ENCODE measurements around the gene LGI2. TPM values are rescaled to one million over a fixed set of nuclear protein-coding genes. Genes with fewer than 3 reads are reported as not detected.

Gene LGI2
- total RNA-seq, 2 donors from 2014 or later, result 3.7 to 4.0 TPM

DNA sequence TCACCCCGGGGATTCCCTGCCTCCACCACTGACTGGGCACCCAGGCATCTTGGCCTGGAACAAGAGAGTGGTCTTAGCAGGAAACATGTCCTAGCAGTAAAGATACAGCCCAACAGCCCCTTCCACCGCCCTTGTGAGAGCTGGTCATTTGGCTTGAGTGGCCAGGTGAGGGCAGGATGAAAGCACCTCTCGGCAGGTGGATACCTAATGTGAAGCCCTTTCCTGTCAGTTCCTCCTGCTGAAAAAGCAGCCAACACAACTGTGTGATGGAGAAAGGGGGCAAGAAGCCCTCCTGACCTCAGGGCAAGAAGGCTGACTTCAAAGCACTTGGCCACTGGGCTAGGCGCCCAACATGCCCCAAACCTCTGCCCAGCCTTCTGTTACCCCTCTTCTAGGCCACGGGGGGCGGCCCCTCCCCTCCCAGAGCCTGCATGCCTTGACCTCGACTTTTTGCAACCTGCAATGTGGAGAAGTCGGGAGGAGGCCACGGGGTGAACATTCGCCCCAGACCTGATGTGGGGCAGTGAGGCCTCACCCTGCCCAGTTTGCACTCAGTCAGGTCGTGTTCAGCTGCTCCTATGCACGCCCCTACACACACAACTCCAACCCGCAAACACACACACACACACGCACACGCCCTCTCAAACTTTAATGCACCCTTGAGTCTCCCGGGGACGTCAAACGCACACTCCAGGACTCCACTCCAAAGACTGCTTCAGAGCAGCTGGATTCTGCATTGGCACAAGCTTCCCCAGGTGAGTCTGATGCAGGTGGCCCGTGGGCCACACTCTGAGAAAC lies 1.1 kb downstream of the LGI2 start:
- no peaks in the 10 kb centered on the region for H3K36me3 ChIP-seq
- H3K4me1 ChIP-seq (ENCODE audit: control insufficient read depth in 1 of 2, low read depth in 2 of 2), result peaks cover 4 to 22% of the 10 kb centered on the region in 2 donors
- no peaks in the 10 kb centered on the region for H3K27me3 ChIP-seq (replicated peaks; ENCODE audit: insufficient read depth)
- H3K4me3 ChIP-seq, result peak overlapping the region; percentile 74
- TF ChIP-seq, protein P1, sequence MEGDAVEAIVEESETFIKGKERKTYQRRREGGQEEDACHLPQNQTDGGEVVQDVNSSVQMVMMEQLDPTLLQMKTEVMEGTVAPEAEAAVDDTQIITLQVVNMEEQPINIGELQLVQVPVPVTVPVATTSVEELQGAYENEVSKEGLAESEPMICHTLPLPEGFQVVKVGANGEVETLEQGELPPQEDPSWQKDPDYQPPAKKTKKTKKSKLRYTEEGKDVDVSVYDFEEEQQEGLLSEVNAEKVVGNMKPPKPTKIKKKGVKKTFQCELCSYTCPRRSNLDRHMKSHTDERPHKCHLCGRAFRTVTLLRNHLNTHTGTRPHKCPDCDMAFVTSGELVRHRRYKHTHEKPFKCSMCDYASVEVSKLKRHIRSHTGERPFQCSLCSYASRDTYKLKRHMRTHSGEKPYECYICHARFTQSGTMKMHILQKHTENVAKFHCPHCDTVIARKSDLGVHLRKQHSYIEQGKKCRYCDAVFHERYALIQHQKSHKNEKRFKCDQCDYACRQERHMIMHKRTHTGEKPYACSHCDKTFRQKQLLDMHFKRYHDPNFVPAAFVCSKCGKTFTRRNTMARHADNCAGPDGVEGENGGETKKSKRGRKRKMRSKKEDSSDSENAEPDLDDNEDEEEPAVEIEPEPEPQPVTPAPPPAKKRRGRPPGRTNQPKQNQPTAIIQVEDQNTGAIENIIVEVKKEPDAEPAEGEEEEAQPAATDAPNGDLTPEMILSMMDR (IDR thresholded peaks at IDR 0.05), result no peak
- H3K9me3 ChIP-seq, result no peaks in the 10 kb centered on the region
- H3K27ac ChIP-seq, result no peak overlapping the region
- DNase-seq (ENCODE audit: low spot score) (no peak), ATAC-seq (ENCODE audit: insufficient number of reproducible peaks, low FRiP score, low read depth) (no peak)

DNA sequence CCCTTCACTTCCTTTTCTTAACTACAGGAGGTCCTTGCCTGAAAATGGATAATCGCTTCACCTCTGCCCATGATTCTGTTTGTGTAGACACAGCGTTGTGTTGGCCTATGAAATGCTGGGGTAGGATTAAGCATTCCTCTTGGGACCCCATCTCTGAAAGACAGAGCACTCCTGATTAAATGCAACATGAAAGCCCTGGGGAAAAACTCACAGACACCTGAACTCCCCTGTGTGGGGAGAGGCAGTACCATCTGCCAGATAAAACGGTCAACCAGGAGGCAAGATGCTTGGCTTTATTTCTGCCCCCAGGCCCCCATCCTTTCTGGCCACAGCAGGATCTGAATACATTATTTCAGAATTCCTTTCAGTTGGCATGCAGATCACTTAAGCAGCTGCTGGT lies 1.9 kb downstream of the LGI2 start:
- H3K9me3 ChIP-seq, result no peaks in the 10 kb centered on the region
- H3K36me3 ChIP-seq, result no peaks in the 10 kb centered on the region
- DNase-seq (ENCODE audit: low spot score), result no peak
- H3K27me3 ChIP-seq (replicated peaks; ENCODE audit: insufficient read depth), result no peaks in the 10 kb centered on the region
- no peak overlapping the region for H3K27ac ChIP-seq
- ATAC-seq (ENCODE audit: insufficient number of reproducible peaks, low FRiP score, low read depth), result no peak
- TF ChIP-seq, protein P1 (IDR thresholded peaks at IDR 0.05), result no peak
- H3K4me3 ChIP-seq, result no peak overlapping the region
- H3K4me1 ChIP-seq (ENCODE audit: control insufficient read depth in 1 of 2, low read depth in 2 of 2), result peaks cover 4 to 22% of the 10 kb centered on the region in 2 donors

DNA sequence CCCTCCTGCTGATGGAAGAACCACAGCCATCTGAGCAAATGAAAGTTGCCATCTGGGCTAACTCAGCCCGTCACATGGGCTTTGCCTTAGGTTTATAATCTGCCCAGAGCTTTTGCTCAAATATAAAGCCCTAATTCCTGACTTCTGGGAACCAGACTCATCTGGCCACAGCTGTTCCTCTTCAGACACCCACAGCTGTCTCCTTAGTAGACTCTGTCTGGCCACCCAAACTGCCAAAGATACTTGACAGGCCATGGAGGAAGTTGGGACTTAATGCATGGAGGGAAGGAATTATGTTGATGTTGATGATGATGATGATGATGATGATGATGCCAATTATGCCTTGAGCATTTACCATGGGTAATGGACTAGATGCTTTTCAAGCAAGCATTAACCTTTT lies 8.0 kb downstream of the LGI2 start:
- no peak for ATAC-seq (ENCODE audit: insufficient number of reproducible peaks, low FRiP score, low read depth)
- H3K4me1 ChIP-seq (ENCODE audit: control insufficient read depth in 1 of 2, low read depth in 2 of 2), result no peaks in the 10 kb centered on the region
- TF ChIP-seq, protein P1 (IDR thresholded peaks at IDR 0.05), result no peak
- H3K36me3 ChIP-seq, result no peaks in the 10 kb centered on the region
- no peaks in the 10 kb centered on the region for H3K9me3 ChIP-seq
- no peaks in the 10 kb centered on the region for H3K27me3 ChIP-seq (replicated peaks; ENCODE audit: insufficient read depth)
- no peak overlapping the region for H3K4me3 ChIP-seq
- H3K27ac ChIP-seq, result no peak overlapping the region
- no peak for DNase-seq (ENCODE audit: low spot score)

DNA sequence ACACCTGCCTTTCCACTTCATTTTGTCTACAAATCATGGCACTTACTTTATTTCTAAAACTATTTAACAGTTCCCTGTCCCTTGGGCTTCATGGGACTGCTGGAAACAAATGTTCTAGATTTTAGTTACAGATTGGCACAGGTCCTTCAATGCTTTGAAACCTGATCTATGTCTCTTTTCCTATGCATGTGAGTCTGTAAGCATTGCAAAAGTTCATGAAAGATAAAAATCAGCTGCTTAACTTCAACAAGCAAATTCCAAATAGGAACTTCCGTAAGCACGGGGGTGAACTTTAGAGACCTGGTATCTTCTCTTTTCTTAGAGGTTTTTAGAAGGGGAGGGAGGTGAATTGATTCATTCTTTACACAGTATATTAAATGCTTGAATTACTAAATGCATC lies 9.5 kb downstream of the LGI2 start:
- H3K9me3 ChIP-seq, result no peaks in the 10 kb centered on the region
- H3K27me3 ChIP-seq (replicated peaks; ENCODE audit: insufficient read depth), result no peaks in the 10 kb centered on the region
- TF ChIP-seq, protein P1 (IDR thresholded peaks at IDR 0.05), result no peak
- no peak for ATAC-seq (ENCODE audit: insufficient number of reproducible peaks, low FRiP score, low read depth)
- DNase-seq (ENCODE audit: low spot score), result no peak
- H3K4me3 ChIP-seq, result no peak overlapping the region
- H3K36me3 ChIP-seq, result no peaks in the 10 kb centered on the region
- H3K27ac ChIP-seq, result no peak overlapping the region
- H3K4me1 ChIP-seq (ENCODE audit: control insufficient read depth in 1 of 2, low read depth in 2 of 2), result no peaks in the 10 kb centered on the region

DNA sequence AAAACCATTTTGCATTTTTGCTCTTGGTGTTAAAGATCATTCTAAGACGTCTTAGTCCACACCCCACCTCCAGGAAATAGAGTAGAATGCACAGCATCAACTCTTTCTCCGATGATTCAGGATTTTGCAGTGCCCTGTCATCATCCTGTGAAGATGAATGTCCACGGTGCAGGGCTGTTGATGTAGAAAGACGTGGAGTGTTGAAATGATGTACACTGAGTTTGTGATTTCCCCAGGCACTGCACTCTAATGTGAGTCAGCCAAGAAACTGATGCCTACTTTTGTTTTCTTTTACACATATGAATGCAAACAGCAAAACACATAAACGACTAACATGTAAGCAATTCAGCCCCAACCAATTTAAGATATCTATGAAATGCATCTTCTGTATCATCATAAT lies 10.5 kb downstream of the LGI2 start:
- no peak overlapping the region for H3K4me3 ChIP-seq
- no peak overlapping the region for H3K27ac ChIP-seq
- no peaks in the 10 kb centered on the region for H3K36me3 ChIP-seq
- no peaks in the 10 kb centered on the region for H3K27me3 ChIP-seq (replicated peaks; ENCODE audit: insufficient read depth)
- DNase-seq (ENCODE audit: low spot score) (no peak), ATAC-seq (ENCODE audit: insufficient number of reproducible peaks, low FRiP score, low read depth) (no peak)
- H3K9me3 ChIP-seq, result no peaks in the 10 kb centered on the region
- TF ChIP-seq, protein P1 (IDR thresholded peaks at IDR 0.05), result no peak
- peaks cover 0 to under 1% of the 10 kb centered on the region in 2 donors for H3K4me1 ChIP-seq (ENCODE audit: control insufficient read depth in 1 of 2, low read depth in 2 of 2)
